AG09309 (cell line): ENCODE results near the gene PKMYT1.

ENCODE experiments used
- DNase-seq: peaks from one replicate; pipeline ENCODE4 v3.0.0-alpha.2; 2010; ENCODE audit warnings: low read depth
- H3K4me3 ChIP-seq: 2 replicates; pipeline ENCODE4 v1.5.1; 2011; ENCODE audit warnings: mild to moderate bottlenecking, low read depth, low read length, moderate library complexity; ENCODE audit not compliant: control insufficient read depth
- CTCF ChIP-seq: IDR thresholded peaks from 2 replicates; pipeline ENCODE4 v1.5.1; 2011; ENCODE audit warnings: mild to moderate bottlenecking, low read depth, low read length, inconsistent platforms; ENCODE audit not compliant: insufficient read depth, control insufficient read depth; ENCODE audit errors: missing control alignments

The PKMYT1 gene

GRCh38 chr16:2982402-2982801 is 2.2 kb upstream of the PKMYT1 start:
- TF ChIP-seq CTCF, result no peak
- no peak for DNase-seq
- no peak overlapping the region for H3K4me3 ChIP-seq

GRCh38 chr16:2981899-2982250 is 1.6 kb upstream of the PKMYT1 start:
- H3K4me3 ChIP-seq, result no peak overlapping the region
- no peak for TF ChIP-seq CTCF
- no peak for DNase-seq

- TF ChIP-seq CTCF, result no peak
- no peak for DNase-seq
- no peak overlapping the region; the same call in 1 of the 2 replicates for H3K4me3 ChIP-seq
These were observed 1.1 kb upstream of the PKMYT1 start for GRCh38 chr16:2981177-2981898.

- TF ChIP-seq CTCF, result no peak
- peak overlapping the region; percentile 80 for H3K4me3 ChIP-seq
- no peak for DNase-seq
These were observed 498 bp downstream of the PKMYT1 start for GRCh38 chr16:2979669-2980226.

GRCh38 chr16:2977440-2977839 is 2.8 kb downstream of the PKMYT1 start:
- TF ChIP-seq CTCF, result no peak
- no peak overlapping the region for H3K4me3 ChIP-seq
- no peak for DNase-seq

GRCh38 chr16:2976673-2977072 is 3.6 kb downstream of the PKMYT1 start:
- no peak for TF ChIP-seq CTCF
- DNase-seq, result no peak
- no peak overlapping the region for H3K4me3 ChIP-seq
